Measurements from ENCODE around the gene DNAJC1. TPM values are rescaled to one million over a fixed set of nuclear protein-coding genes. Genes with fewer than 3 reads are reported as not detected.

The DNAJC1 gene
- total and polyA plus RNA-seq, 2 of the 4 experiments (the other 2 are of a cell fraction): 12.7 to 13.3 TPM

- no peak overlapping the region for H2BK15ac ChIP-seq (ENCODE audit: low read depth, low read length)
- TF ChIP-seq MXI1 (IDR thresholded peaks at IDR 0.05; ENCODE audit: borderline replicate concordance, low read depth, low read length) (no peak), USF2 (IDR thresholded peaks at IDR 0.05; ENCODE audit: low read depth, low read length) (no peak), CTCF (conservative IDR thresholded peaks at IDR 0.05; ENCODE audit: low read depth, low read length) (no peak), SMC3 (IDR thresholded peaks at IDR 0.05; ENCODE audit: low read depth, low read length) (no peak), RCOR1 (IDR thresholded peaks at IDR 0.05; ENCODE audit: insufficient replicate concordance, low read length) (no peak), FOS (IDR thresholded peaks at IDR 0.05; ENCODE audit: low read depth, low read length) (no peak), MAZ (IDR thresholded peaks at IDR 0.05; ENCODE audit: borderline replicate concordance, low read depth, low read length) (no peak), CEBPB (IDR thresholded peaks at IDR 0.05; ENCODE audit: low read depth, low read length) (no peak), ELK1 (IDR thresholded peaks at IDR 0.05; ENCODE audit: borderline replicate concordance, low read depth, low read length) (no peak), RFX5 (IDR thresholded peaks at IDR 0.05; ENCODE audit: low read depth, low read length) (no peak), CHD1 (IDR thresholded peaks at IDR 0.05; ENCODE audit: low read depth, low read length) (no peak), RAD21 (IDR thresholded peaks at IDR 0.05; ENCODE audit: low read length) (no peak), POLR2A (IDR thresholded peaks at IDR 0.05; ENCODE audit: low read depth, low read length) (no peak), NFE2L2 (IDR thresholded peaks at IDR 0.05; ENCODE audit: low read depth, low read length) (no peak), MAFK (IDR thresholded peaks at IDR 0.05; ENCODE audit: low read depth, low read length) (no peak)
Measured at GRCh38 chr10:21753497-21754270, 249.8 kb downstream of the DNAJC1 start.

More at GRCh38 chr10:21753497-21754270, 249.8 kb downstream of the DNAJC1 start:
- DNase-seq (no peak), ATAC-seq (ENCODE audit: low read depth) (no peak)
- Histone ChIP-seq H4K91ac (ENCODE audit: insufficient read depth, low read depth, low read length) (no peak overlapping the region), H3K56ac (ENCODE audit: extremely low read depth, insufficient read depth, low read length) (no peak overlapping the region), H3K4me3 (ENCODE audit: insufficient read depth, low read depth, low read length) (no peak overlapping the region), H3K27me3 (ENCODE audit: control insufficient read depth, insufficient read depth, low read length) (no peaks in the 10 kb centered on the region), H3K9ac (ENCODE audit: low read depth, low read length) (no peak overlapping the region), H3K14ac (replicated peaks; ENCODE audit: low read depth, low read length) (no peak overlapping the region), H2AK9ac (replicated peaks; ENCODE audit: low read depth, low read length, poor library complexity) (no peak overlapping the region), H3K4me1 (ENCODE audit: control insufficient read depth, insufficient read depth, low read length) (no peaks in the 10 kb centered on the region), H3K4ac (ENCODE audit: low read depth, low read length) (no peak overlapping the region), H2AK5ac (ENCODE audit: low read depth, low read length) (no peak overlapping the region), H3K36me3 (ENCODE audit: control insufficient read depth, insufficient read depth, low read length) (peaks cover 1% of the 10 kb centered on the region), H3K9me3 (ENCODE audit: control insufficient read depth, insufficient read depth, low read length) (no peaks in the 10 kb centered on the region), H2AFZ (replicated peaks; ENCODE audit: low read length, poor library complexity) (no peak overlapping the region), H3K79me1 (ENCODE audit: low read depth in 1 of 2, low read length in 2 of 2) (no peaks in the 10 kb centered on the region), H3K23ac (ENCODE audit: low read depth, low read length) (no peak overlapping the region), H2BK120ac (ENCODE audit: low read depth, low read length) (no peak overlapping the region), H2BK20ac (ENCODE audit: low read depth, low read length) (no peak overlapping the region), H3K27ac (ENCODE audit: insufficient read depth, low read length) (no peak overlapping the region), H3K9me1 (ENCODE audit: insufficient read depth, low read length) (no peaks in the 10 kb centered on the region), H4K8ac (ENCODE audit: low read depth in 2 of 2, low read length in 2 of 2) (no peak overlapping the region), H3K18ac (ENCODE audit: low read depth, low read length) (no peak overlapping the region), H4K5ac (ENCODE audit: low read depth, low read length) (no peak overlapping the region), H3K4me2 (ENCODE audit: low read depth, low read length) (no peak overlapping the region), H4K20me1 (ENCODE audit: insufficient read depth, low read length) (no peaks in the 10 kb centered on the region), H2BK5ac (ENCODE audit: low read depth, low read length, poor library complexity, severe bottlenecking) (no peak overlapping the region)
- dilution Hi-C loops (cut with HindIII; ENCODE audit: low sequenced_read_pairs, unreplicated experiment) (no loop called here), intact Hi-C loops (cut with micrococcal nuclease) (loop anchor here (5.0 kb wide), 1 partner anchor 199 kb away; no protein-coding TSS in a partner anchor), in situ Hi-C loops (cut with MboI; ENCODE audit: low sequenced_read_pairs) (no loop called here)
- WGBS, 2 experiments (ENCODE audit: extremely low coverage in 2 of 2, insufficient read length in 1 of 2): 100% methylated on average over 1 of the region's 18 CpGs; no CpG with 5 or more reads in 1 of the 2 experiments
- ChIA-PET CTCF (interaction anchor here (0.5 kb wide), 1 partner anchor 214 kb away, joined by 7 read pairs; no protein-coding TSS in a partner anchor), POLR2A (ENCODE audit: unreplicated experiment) (no interaction called here)
- BruUV-seq (replicated peaks): no TSS peak

Data from IMR-90 (cell line).